Small intestine (tissue), 7 donors: ENCODE results near the gene RACK1. TPM values are rescaled to one million over a fixed set of nuclear protein-coding genes. Genes with fewer than 3 reads are reported as not detected.

Experiments
- DNase-seq, 2 donors: peaks; one replicate each; pipeline versions ENCODE4 v3.0.0 to v3.0.0-alpha.2; 2013
- FAIRE-seq: peaks from 2 replicates; lab custom pipeline; 2012; peaks lifted over from hg19 to GRCh38; lab: Jason Lieb, UNC
- H3K27ac ChIP-seq, 3 donors: one replicate each; pipeline ENCODE4 v1.5.1; 2013; ENCODE audit warnings: low read length in 2 of 3, mild to moderate bottlenecking in 2 of 3, control low read depth in 1 of 3, inconsistent platforms in 1 of 3, low read depth in 1 of 3, moderate library complexity in 1 of 3
- H3K27me3 ChIP-seq, 3 donors: one replicate each; pipeline ENCODE4 v1.6.1; 2013; ENCODE audit warnings: low read length in 3 of 3, inconsistent platforms in 1 of 3; ENCODE audit not compliant: control insufficient read depth in 3 of 3, insufficient read depth in 3 of 3
- H3K36me3 ChIP-seq, 3 donors: one replicate each; pipeline ENCODE4 v1.6.1; 2013; ENCODE audit warnings: low read length in 3 of 3, inconsistent platforms in 1 of 3, low read depth in 1 of 3, mild to moderate bottlenecking in 1 of 3, moderate library complexity in 1 of 3; ENCODE audit not compliant: control insufficient read depth in 3 of 3, insufficient read depth in 2 of 3
- H3K4me1 ChIP-seq, 3 donors: one replicate each; pipeline ENCODE4 v1.6.1; 2013; ENCODE audit warnings: low read length in 2 of 3, inconsistent platforms in 1 of 3, low read depth in 1 of 3, mild to moderate bottlenecking in 1 of 3, moderate library complexity in 1 of 3; ENCODE audit not compliant: control insufficient read depth in 3 of 3, insufficient read depth in 2 of 3
- H3K4me3 ChIP-seq, 3 donors: one replicate each; pipeline ENCODE4 v1.5.1; 2013; ENCODE audit warnings: low read length in 3 of 3, control low read depth in 1 of 3, inconsistent platforms in 1 of 3, low read depth in 1 of 3, mild to moderate bottlenecking in 1 of 3, moderate library complexity in 1 of 3
- H3K9me3 ChIP-seq, 2 donors: one replicate each; pipeline ENCODE4 v1.6.1; 2013; ENCODE audit warnings: low read depth in 1 of 2, low read length in 1 of 2; ENCODE audit not compliant: control insufficient read depth in 2 of 2, insufficient read depth in 1 of 2
- WGBS, 3 donors: extraction: QIAGEN DNeasy Blood & Tissue Kit; methylation state at CpG; one replicate each; pipeline ENCODE4 v1.1.7; 2013; 5-methylcytosine and 5-hydroxymethylcytosine counted together
- polyA plus RNA-seq, 4 donors: library from polyadenylated mRNA; stranded (reverse) in 3 of 4; unstranded in 1 of 4; fragments of 200-250 nt in 3 of 4; fragments of 120-200 nt in 1 of 4; gene quantifications; one replicate each; pipeline versions ENCODE4 v1.2.1 to v1.2.3, GENCODE V29; 2013
- donor health status: healthy with polysubstance abuse.
- donor health status: control.
- donor health status: control.
- donor health status: Bipolar disorder and iron deficiency.
- donor health status: healthy.

The RACK1 gene
- polyA plus RNA-seq, 4 donors: 1,482 to 3,503 (median 2,448) TPM

- no peak for DNase-seq
- Histone ChIP-seq H3K36me3 (peaks cover 0 to 8% (median 0%) of the 10 kb centered on the region in 3 donors), H3K4me3 (peak overlapping the region in 2 of 3 donors; percentile 58 to 98), H3K27ac (peak overlapping the region in 2 of 3 donors; percentile 95 to 97), H3K27me3 (peaks cover 0 to 12% (median 0%) of the 10 kb centered on the region in 3 donors), H3K9me3 (no peaks in the 10 kb centered on the region), H3K4me1 (peaks cover 0 to 17% (median 0%) of the 10 kb centered on the region in 3 donors)
- FAIRE-seq: no peak
- 67 to 75% (median 67%) methylated on average over 21 to 22 of the region's 22 CpGs for WGBS, 3 donors
Measured at GRCh38 chr5:181224390-181225229, 19.1 kb downstream of the RACK1 start.

- H3K4me1 ChIP-seq: peaks cover 0 to 20% (median 0%) of the 10 kb centered on the region in 3 donors
- H3K4me3 ChIP-seq: peak overlapping the region; percentile 58 to 98 (median 69)
- H3K9me3 ChIP-seq: no peaks in the 10 kb centered on the region
- peaks cover 0 to 6% (median 0%) of the 10 kb centered on the region in 3 donors for H3K36me3 ChIP-seq
- H3K27ac ChIP-seq: peak overlapping the region; percentile 77 to 97 (median 95)
- DNase-seq (no peak), FAIRE-seq (no peak)
- peaks cover 0 to 17% (median 0%) of the 10 kb centered on the region in 3 donors for H3K27me3 ChIP-seq
- 1 to 3% (median 1%) methylated on average over 27 to 31 of the region's 31 CpGs for WGBS, 3 donors
Measured at GRCh38 chr5:181223729-181224389, 19.8 kb downstream of the RACK1 start.

GRCh38 chr5:181223058-181223728, 20.5 kb downstream of the RACK1 start, which contains the start of gene TRIM41:
TRIM41 (plus strand) TSS chr5:181223281; CDS start chr5:181224000, 719 bp downstream.
- FAIRE-seq: no peak

GRCh38 chr5:181222630-181223057, 21.1 kb downstream of the RACK1 start:
- FAIRE-seq (no peak), DNase-seq (peak in 1 of 2 donors; percentile 41)
- H3K27me3 ChIP-seq: peaks cover 0 to 19% (median 0%) of the 10 kb centered on the region in 3 donors
- peaks cover 0 to 5% (median 0%) of the 10 kb centered on the region in 3 donors for H3K36me3 ChIP-seq
- peaks cover 0 to 24% (median 0%) of the 10 kb centered on the region in 3 donors for H3K4me1 ChIP-seq
- 0% methylated on average over 18 of the region's 18 CpGs for WGBS, 3 donors
- H3K4me3 ChIP-seq: peak overlapping the region; percentile 37 to 98 (median 58)
- H3K9me3 ChIP-seq: no peaks in the 10 kb centered on the region
- peak overlapping the region; percentile 77 to 97 (median 95) for H3K27ac ChIP-seq

More at GRCh38 chr5:181223058-181223728, 20.5 kb downstream of the RACK1 start, which contains the start of gene TRIM41:
- Histone ChIP-seq H3K36me3 (peaks cover 0 to 6% (median 0%) of the 10 kb centered on the region in 3 donors), H3K27ac (peak within 1 kb of the TSS; percentile 77 to 97 (median 95)), H3K4me3 (peak within 1 kb of the TSS; percentile 58 to 98 (median 69)), H3K9me3 (no peaks in the 10 kb centered on the region), H3K4me1 (peaks cover 0 to 20% (median 0%) of the 10 kb centered on the region in 3 donors), H3K27me3 (peaks cover 0 to 17% (median 0%) of the 10 kb centered on the region in 3 donors)
- peak; percentile 99 for DNase-seq
- 0 to 1% (median 0%) methylated on average over 54 to 59 of the region's 59 CpGs for WGBS, 3 donors

GRCh38 chr5:181221792-181222629, 21.7 kb downstream of the RACK1 start:
- FAIRE-seq: no peak
- 3 to 5% (median 4%) methylated on average over 50 of the region's 50 CpGs for WGBS, 3 donors
- peaks cover 0 to 30% (median 0%) of the 10 kb centered on the region in 3 donors for H3K4me1 ChIP-seq
- peaks cover 0 to 26% (median 0%) of the 10 kb centered on the region in 3 donors for H3K27me3 ChIP-seq
- H3K27ac ChIP-seq: peak overlapping the region; percentile 77 to 97 (median 95)
- no peaks in the 10 kb centered on the region for H3K9me3 ChIP-seq
- peak overlapping the region; percentile 37 to 98 (median 58) for H3K4me3 ChIP-seq
- H3K36me3 ChIP-seq: no peaks in the 10 kb centered on the region
- peak; percentile 92 to 96 for DNase-seq

GRCh38 chr5:181221105-181221791, 22.5 kb downstream of the RACK1 start:
- peaks cover 0 to 35% (median 2%) of the 10 kb centered on the region in 3 donors for H3K4me1 ChIP-seq
- H3K4me3 ChIP-seq: peak overlapping the region in 1 of 3 donors; percentile 98
- H3K27ac ChIP-seq: peak overlapping the region in 1 of 3 donors; percentile 97
- H3K36me3 ChIP-seq: no peaks in the 10 kb centered on the region
- DNase-seq (peak in 1 of 2 donors; percentile 53), FAIRE-seq (no peak)
- H3K27me3 ChIP-seq: peaks cover 0 to 32% (median 0%) of the 10 kb centered on the region in 3 donors
- 49 to 70% (median 53%) methylated on average over 27 of the region's 27 CpGs for WGBS, 3 donors
- no peaks in the 10 kb centered on the region for H3K9me3 ChIP-seq

- no peak overlapping the region for H3K27ac ChIP-seq
- H3K9me3 ChIP-seq: no peaks in the 10 kb centered on the region
- no peak overlapping the region for H3K4me3 ChIP-seq
- H3K27me3 ChIP-seq: peaks cover 0 to 37% (median 0%) of the 10 kb centered on the region in 3 donors
- no peak for FAIRE-seq
- no peak for DNase-seq
- H3K4me1 ChIP-seq: peaks cover 0 to 35% (median 3%) of the 10 kb centered on the region in 3 donors
- WGBS, 3 donors: 89 to 96% (median 90%) methylated on average over 10 of the region's 10 CpGs
- H3K36me3 ChIP-seq: no peaks in the 10 kb centered on the region
Measured at GRCh38 chr5:181220178-181220515, 23.6 kb downstream of the RACK1 start.
